Amygdala (tissue), 56 donors: ENCODE results near the gene DNAI1.
A peak's percentile ranks its signal among the peaks of the same experiment; 100 is the strongest.

Experiments used
- DNase-seq, 56 donors: peaks; one replicate each; lab custom pipeline; 2025; lab: John Stamatoyannopoulos, UW

Gene DNAI1

GRCh38 chr9:34508951-34509350 is 50.3 kb downstream of the DNAI1 start:
- DNase-seq = no peak

GRCh38 chr9:34510497-34511468 is 52.2 kb downstream of the DNAI1 start:
- DNase-seq = no peak

- peak in 26 of 56 donors; percentile 12 to 71 (median 44) for DNase-seq
Measured at GRCh38 chr9:34512131-34513078, 53.8 kb downstream of the DNAI1 start.

- peak in 28 of 56 donors; percentile 8 to 67 (median 33) for DNase-seq
Measured at GRCh38 chr9:34513567-34514214, 55.1 kb downstream of the DNAI1 start.

- DNase-seq = no peak
Measured at GRCh38 chr9:34514401-34514800, 55.8 kb downstream of the DNAI1 start.

GRCh38 chr9:34514816-34515215 is 56.2 kb downstream of the DNAI1 start:
- no peak for DNase-seq

- no peak for DNase-seq
Measured at GRCh38 chr9:34515959-34516358, 57.4 kb downstream of the DNAI1 start.

GRCh38 chr9:34517185-34517584 is 58.6 kb downstream of the DNAI1 start:
- no peak for DNase-seq

- DNase-seq = peak in 3 of 56 donors; percentile 19 to 26 (median 22)
Measured at GRCh38 chr9:34518110-34518616, 59.6 kb downstream of the DNAI1 start.

- no peak for DNase-seq
Measured at GRCh38 chr9:34518896-34519295, 60.3 kb downstream of the DNAI1 start.

- no peak for DNase-seq
Measured at GRCh38 chr9:34519321-34520020, 60.9 kb downstream of the DNAI1 start.

- DNase-seq = no peak
Measured at GRCh38 chr9:34520096-34520495, 61.5 kb downstream of the DNAI1 start.

- no peak for DNase-seq
Measured at GRCh38 chr9:34520505-34521385, 62.1 kb downstream of the DNAI1 start.

GRCh38 chr9:34521406-34522045 is 62.9 kb downstream of the DNAI1 start:
- no peak for DNase-seq

GRCh38 chr9:34522091-34522887 is 63.7 kb downstream of the DNAI1 start:
- peak in 33 of 56 donors; percentile 22 to 76 (median 53) for DNase-seq

GRCh38 chr9:34522971-34523797 is 64.6 kb downstream of the DNAI1 start, which contains the start of gene ENHO:
ENHO (minus strand) TSS chr9:34522990; CDS start chr9:34521695, 1,295 bp downstream.
- DNase-seq = peak in 55 of 56 donors; percentile 53 to 95 (median 85)
